HG03354 (cell line): ENCODE measurements around the gene COL13A1.

Experiments used
- ATAC-seq: cut with Tn5 transposase; IDR thresholded peaks from one replicate; pipeline ENCODE4 v1.9.1; 2021; ENCODE audit warnings: mild to moderate bottlenecking; ENCODE audit not compliant: unreplicated experiment, poor library complexity, severe bottlenecking

Gene COL13A1

DNA sequence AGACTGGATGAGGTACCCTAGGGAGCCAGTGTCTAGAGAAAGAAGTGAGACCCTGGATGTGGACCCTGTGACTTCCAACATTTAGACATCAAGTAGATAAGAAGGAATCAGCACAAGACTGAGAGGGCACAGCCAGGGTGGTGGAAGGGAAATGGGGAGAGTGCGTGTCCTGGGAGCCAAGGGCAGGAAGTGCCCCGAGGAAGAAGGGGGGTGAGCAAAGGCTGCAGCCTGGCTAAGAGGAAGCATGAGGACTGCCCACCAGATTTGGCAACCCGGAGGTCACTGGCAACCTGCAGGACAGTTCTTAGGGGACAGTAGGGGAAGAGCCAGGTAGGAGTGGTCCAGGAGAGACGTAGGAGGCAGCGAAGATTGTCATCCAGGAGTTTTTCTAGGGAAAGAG, 14.8 kb downstream of the COL13A1 start:
- ATAC-seq, result no peak

DNA sequence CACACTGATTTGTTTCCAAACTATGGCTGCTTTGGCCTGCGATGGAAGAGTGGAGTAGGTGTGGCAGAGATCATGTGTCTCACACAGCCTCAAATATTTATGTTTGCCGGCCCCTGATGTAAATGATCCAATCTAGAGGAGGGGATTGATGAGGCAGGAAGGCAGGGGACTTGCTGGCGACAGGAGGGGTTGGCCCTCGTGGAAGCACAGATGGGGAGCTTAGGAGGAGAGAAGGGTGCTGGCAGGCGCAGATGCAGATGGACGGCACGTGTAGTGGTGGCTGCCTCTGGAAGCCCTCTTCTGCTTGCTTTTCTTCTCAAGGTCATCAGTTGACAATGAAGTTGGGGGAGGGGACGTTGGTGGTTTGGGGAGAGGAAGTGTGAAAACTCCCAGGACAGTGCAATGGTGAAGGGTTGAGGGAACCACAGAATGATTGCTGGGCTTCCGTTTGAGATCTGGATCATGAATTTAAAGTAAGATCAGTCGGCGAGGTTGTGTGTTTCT, 15.4 kb downstream of the COL13A1 start:
- no peak for ATAC-seq

DNA sequence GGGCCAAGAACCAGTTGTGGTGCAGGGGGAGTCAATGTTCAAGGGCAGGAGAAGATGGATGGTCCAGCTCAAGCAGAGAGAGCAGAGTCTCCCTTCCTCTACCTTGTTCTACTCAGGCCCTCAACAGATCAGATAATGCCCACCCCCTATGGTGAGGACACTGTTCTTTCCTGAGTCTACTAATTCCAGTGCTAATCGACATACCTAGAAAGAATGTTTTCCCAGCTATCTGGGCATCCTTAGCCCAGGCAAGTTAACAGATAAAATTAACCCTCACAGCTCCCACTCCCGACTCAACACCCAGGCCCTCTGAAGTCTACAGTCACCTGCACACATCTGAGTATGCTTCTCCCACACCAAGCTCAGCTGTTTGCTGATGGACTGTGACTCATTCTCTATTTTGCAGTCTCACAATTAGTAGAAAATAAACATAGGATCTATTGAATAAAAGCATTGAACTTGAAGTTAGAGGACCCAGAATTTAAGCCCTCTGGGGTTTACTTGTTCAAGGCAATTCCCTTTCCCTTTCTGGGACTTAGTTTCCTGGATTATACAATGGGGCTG, 17.1 kb downstream of the COL13A1 start:
- ATAC-seq, result no peak

DNA sequence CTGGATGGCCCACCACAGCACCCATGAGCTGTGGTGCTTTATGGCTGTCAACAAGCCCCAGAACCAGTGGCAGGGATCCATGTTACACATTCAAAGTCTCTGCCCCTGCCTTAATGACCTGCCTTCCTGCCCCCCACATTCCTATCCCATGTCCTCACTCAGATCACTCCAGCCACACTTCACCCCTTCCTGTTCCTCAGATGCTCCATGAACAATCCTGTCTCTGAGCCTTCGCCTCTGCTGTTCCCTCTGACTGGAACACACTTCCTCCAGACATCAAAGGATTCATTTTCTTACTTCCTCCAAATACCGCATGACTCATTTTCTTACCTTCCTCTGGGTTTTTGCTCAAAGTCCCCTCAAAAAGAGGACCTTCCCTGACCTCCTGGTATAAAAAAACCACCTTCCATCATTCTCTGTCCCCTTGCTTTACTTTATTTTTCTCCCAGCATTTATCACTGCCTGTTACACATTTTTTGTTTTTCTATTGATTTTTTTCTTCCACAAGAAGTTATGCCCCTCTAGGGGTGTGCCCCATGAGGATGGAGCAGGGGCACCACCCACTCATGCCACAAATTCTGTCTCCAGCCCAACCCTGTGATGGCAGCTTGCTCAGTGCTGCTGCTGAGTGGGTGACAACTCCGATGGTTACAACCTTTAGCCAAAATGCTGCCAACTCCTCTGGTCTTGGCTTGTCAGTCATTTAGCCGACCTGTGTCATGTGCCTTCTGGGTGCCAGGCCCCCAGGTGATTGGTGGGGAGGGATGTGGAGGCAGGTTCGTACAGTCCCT, 18.2 kb downstream of the COL13A1 start:
- ATAC-seq, result no peak

DNA sequence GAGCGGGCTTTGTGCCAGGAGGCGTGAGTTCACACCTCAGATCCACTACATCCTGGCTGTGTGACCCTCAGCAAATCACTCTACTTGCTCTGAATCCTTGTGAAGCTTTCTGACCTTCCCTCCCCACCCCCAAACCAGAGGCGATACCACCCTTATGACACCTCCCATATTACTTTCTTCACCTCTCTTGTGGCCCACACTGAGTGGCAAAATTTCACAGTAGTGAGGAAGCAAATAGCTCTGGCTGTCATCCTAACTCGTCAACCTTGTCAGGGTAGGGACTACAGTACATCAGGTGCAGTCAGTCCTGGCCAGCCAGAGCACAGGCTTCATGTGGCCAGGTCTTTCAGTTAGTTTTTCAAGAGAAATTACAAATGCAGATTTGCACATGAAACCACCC, 19.1 kb downstream of the COL13A1 start:
- ATAC-seq, result no peak

DNA sequence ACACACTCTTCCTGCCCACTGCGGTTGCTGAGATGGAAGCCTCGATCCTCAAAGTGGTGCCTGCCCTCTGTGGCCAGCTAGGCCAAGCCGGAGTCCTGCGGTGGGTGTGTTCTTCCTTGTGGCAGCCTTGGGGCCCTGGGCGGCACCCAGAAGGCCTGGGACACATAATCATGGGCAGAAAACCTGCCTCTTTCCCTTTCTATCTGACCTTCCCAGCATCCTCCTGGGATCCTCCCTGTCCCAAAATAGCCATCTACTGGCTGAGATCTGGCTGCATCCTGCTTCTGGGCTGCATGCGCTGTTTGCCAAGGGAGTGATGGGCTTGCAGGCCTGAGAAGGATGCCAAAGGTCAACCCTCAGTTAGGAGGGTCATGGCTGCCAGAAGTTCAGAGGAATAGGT, 23.9 kb downstream of the COL13A1 start:
- ATAC-seq, result no peak

DNA sequence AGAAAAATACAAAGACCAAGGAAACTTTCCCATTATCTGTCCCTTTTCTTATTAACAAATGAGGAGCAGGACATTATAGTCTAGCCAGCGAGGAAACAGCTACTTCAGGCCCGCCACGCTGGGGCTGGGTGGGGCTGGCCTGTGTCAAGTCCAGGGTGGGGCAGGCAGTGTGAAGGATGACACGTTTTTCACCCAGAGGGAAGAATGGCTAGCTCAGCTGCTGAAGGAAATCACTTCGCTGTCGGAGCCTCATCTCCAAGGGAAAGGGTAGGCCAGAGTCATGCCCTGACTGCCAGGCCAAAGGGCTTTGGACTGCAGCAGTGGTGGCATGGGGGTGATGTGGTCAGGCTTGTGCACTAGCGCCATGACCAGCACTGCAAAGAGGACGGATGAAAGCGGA, 24.4 kb downstream of the COL13A1 start:
- no peak for ATAC-seq

DNA sequence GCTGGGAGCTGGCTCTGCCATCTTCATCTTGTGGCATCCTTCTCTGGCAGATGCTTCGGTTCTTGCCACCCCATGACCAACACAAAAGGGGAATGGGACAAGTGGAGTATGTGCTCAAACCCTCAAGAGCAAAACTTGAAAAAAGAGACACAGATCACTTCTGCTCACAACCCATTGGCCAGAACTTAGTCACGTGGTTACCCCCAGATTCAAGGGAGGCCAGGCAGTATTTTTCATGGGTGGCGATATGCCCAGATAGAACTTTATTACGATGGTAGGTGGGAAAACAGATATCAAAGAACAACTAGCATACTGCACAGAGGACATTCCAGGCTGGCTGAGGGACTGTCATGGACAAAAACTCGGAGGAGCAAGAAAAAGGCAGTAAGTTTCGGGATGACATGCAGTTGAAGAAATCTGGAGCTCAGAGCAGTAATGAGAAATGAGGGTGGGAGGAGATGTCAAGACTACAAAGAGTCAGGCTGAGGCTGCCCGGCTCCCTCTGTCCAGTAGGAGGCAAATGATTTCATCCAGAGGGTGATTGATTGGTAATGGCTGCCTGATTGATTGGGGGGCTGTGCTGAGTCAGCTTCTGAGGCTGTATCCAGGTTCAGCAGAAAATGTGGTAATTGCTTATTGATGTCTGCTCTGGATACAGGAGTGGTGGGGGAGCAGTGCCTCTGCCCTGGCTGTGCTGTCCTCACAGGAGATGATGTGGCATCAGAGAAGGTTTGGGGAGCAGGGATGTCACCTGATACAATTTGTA, 25.3 kb downstream of the COL13A1 start:
- ATAC-seq, result no peak

DNA sequence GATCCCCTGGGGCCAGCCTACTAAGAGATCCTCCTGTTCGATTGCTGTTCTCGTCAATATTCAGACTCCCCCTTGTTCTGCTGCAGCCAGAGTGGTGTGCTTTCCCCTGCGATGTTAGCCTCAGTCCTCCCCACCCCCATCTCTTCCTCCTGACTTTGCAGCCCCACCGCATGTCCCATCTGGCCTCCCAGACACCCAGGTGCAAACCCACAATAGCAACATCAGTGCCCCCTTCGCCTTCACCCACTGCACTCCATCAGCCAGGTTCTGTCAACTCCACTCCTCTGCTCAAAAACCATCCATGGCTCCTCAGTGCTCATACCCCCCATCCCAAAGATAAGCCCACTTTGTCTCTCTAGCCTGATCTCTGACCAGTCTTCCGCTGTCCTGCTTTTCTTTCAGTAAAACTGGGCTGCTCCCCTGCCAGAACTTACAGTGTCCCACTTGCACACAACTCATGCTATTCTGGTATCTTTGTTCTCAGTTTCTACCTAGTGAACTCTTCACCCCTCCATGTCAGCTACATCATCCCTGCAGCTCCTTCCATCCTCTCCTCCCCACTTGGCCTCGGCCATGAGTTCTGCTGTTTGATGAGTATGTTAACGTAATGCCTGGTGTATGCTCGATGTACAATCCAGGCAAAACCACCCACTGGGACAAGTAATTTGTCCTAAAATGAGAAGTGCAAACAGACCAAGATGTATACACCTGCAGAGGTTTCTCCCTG, 26.6 kb downstream of the COL13A1 start:
- no peak for ATAC-seq

DNA sequence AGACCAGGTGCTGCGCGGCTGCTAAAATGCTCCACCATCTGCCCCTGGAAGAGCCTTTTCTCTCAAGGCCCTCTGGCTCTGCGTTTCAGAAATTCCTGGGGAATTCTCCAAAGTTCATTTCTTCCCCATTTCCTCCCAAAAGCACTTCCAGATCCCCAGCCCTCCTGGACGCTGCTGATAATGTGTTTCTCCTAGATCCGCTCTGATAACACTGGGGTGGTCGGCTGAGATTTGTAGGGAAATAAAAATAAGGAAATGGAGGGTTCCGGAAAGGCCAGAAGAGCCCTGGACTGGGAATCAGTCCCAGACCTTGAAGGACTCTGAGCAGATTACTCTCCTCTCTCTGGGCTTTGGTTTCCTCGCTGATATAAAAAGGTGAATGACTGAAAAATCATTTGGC, 28.1 kb downstream of the COL13A1 start:
- no peak for ATAC-seq

DNA sequence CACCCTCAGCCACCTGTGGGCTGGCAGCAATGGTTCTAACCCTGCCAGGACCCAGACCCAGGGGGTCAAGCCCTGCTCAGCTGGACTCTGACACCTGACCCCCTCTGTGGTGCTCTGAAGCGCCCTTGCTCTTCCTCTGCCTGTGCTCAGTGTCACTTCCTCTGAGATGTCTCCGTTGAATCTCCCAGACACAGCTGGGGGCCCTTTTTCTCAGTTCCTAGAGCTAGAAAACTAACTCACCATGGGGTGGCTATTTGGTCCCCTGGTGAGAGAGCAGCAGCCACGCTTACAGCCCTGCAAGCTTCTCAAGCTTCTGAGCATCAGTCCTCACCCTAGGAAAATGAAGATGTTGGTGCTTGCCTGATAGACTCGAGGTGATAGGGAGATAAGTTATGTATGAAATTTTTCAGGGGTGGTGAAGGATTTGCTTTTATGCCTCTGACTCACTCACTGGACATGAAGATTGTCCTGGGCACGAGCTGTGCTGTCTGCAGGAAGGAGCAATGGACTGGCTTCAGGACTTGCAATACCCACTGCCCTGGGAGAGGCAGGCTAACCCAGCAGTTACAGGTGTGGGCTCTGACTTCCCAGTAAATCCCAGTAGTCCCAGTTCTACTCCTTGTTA, 29.6 kb downstream of the COL13A1 start:
- no peak for ATAC-seq

DNA sequence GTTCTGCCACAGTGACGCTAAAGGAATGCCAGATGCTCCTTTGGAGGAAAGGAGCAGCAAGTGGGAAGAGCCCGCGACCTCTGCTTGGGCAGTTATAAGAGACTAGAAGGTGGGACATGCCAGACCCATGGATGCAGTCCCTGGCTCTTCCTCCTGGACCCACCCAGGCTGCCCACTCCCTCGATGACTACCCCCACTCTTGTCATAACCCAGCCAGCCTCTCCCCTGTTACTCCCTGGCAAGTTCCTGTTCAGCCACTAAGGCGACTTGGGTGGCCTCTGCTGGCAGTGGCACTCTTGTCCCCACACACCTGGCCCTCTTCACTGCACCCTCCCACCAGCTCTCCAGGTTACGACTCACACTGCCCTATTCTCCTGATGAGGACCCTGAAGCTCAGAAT, 33.5 kb downstream of the COL13A1 start:
- no peak for ATAC-seq

DNA sequence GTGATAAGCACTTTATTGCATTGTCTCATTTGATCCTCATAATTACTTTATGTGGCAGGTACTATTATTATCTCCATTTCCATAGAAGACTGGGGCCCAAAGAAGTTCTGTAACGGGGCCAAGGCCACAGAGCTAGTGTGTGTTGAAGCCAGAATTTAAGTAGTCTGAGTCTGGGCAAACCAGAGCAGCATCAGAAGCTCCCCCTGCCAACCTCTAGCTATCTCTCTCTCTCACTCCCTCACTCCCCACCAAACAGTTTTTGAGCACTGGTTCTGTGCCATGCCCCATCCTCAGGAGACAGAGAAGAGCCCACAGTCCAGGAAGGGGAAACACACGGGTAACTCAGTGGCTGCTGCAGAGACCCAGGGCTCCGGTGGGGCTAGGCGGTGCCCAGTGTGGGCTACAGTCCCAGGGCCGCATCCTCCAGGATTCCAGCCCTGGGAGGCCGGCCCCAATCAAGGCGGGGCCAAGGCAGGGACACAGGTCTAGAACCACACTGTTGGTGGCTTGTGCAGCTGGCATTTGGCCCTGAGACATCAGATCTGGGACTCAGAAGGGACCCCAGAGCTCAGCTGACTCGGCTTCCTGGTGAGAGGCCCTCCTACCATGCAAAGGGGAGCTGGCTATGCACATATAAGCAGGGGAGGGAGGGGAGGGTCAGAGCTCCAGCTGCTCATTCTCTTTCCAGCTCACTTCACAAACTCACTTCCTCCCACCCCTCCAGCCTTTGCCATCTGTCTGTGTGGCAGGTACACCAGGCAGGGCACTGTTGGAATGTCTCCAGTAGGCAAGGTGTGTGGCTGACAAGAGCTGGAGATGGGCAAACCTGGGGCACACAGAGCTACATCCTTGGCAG, 34.4 kb downstream of the COL13A1 start:
- ATAC-seq, result no peak

DNA sequence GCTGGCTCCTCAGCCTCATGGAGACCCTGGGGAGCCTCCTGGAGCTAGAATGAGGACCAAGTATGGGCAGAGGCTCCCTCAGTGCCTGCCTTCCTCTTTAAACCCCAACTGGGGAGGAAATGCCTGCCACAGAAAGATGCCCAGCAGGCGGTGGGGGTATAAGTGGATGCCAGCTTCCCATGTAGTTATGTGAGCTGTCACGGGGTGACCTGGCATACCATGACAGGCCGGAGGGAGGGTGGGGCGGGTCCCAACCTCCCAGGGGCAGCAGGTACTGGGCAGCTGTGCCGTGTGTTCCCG, 35.0 kb downstream of the COL13A1 start:
- no peak for ATAC-seq

DNA sequence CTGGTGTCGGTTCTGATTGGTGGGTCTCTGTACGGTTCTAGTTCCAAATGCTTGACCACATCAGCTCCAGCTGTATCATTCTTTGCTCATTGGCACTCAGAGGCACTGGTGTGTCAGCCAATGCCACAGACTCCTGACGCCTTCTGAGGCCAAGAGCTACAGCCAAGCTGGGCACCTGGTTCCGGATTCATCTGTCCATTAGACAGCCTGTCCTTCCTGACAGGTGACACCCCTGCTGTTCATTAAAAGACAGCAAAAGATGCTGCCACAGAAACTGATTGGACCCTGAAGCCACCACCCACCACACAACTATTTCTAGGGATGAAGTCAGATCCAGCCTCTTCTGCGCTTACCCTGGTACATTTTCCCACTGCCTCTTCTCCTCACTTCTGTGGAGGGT, 35.6 kb downstream of the COL13A1 start:
- no peak for ATAC-seq

DNA sequence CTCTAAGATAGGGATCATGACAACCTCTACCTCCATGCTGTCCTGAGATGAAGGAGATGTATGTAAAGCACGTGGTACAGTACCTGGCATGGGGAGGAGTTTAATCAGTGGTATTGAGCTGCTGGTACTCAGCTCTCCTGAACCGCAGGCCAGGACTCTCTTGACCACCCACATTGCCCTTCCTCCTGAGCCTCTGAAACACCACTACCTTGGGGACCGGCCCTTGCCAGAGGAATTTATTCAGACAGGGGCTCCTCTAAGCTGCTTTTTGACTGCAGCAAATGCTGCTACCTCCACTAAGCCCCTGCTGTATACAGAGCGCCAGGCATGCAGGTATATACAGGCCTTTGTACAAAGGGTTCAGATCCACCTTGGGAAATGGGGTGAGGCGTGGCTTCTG, 36.7 kb downstream of the COL13A1 start:
- ATAC-seq, result no peak

DNA sequence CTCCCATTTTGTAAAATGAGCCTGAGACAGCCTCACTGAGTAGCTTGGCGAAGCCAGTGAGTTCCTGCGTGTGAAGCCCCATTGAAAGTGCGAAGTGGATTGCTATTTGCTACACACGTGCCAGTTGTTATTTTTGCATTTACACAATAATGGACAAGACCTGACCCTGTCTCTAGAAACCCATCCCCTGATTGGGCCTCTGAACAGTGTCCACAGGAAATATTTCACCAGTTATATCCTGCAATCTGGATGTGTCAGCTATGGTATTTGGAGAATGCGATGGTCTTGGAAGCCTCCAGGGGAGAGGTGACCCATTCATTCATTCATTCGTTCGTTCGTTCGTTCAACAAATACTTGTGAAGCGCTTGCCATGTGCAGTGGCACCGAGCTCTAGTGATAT, 37.1 kb downstream of the COL13A1 start:
- ATAC-seq, result no peak

DNA sequence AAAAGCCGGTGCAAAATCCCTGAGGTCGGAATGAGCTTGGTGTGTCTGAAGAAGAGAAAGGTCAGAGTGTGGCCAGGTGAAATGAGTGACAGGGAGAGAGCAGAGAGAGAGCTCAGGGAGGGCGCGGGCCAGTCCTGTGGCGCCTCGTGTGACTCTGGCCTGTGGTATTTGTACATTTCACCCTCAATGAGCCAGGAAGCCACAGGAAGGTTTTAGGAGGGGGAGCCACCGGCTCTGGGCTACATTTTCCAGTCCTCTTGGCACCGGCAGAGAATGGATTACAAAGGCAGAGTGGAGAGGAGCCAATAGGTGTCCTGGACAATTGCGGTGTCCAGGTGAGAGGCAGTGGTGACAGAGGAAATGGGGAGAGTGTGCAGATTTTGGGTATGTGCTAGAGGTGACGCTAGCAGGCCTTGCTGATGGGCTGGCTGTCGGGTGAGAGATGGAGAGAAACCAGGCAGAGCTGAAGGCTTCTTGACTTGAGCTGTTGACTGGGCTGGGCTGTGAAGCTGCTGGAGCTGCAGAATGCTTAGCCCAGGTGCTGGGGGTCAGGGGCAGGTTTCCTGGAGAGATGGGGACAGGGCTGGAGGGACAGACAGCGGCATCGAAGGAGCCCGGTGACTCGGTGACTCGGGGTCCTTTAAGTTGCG, 38.1 kb downstream of the COL13A1 start:
- no peak for ATAC-seq

DNA sequence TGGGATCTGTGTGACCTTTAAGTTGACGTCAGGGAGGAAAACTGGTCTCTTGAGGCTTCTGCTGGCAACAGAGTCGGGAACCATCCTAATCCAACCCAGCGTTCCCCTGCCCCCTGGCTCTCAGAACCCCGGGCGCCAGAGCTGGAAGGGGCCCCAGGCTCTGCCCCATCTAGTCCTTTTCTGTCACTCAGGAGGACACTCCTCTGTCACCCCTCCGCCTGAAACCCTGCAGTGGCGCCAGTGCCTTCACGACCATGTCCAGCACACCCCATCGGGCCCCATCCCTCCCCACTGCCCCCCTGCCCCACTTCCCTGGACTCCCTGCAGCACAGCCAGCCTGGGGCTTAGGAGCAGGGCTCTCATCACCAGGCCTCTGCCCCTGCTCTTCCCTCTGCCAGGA, 39.1 kb downstream of the COL13A1 start:
- ATAC-seq, result no peak
